GM12892 (cell line): ENCODE results near the gene SYNDIG1.

ENCODE experiments used
- POLR2A ChIP-seq: IDR thresholded peaks from 2 replicates; pipeline ENCODE4 v1.6.1; 2011; ENCODE audit warnings: low read depth, low read length, control low read depth
- POLR2AphosphoS5 ChIP-seq: IDR thresholded peaks from 2 replicates; pipeline ENCODE4 v1.6.1; 2011; ENCODE audit warnings: low read depth, low read length, control low read depth

GRCh38 chr20:24693466-24694156 lies 224.2 kb downstream of the SYNDIG1 start:
- no peak for TF ChIP-seq POLR2A
- no peak for TF ChIP-seq POLR2AphosphoS5
